Measurements from ENCODE around the gene PLCB1.

DNA sequence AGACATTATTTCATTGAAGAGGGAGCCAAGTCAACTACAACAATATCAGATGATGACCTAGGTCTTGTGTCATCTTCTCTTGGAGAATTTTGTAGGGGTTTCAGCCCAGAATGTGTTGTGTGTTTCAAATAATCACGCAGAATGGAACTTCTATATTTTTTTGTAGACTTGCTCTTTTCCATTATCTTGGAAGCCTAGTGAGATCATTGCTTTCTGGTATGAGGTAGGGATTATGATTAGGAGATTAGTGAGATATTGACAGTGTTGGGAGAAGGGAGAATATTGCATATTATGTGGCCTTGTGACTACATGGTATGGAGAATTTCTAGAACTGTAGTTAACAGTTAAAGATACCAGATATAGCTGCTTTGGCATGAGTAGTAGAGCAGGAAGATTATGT lies 513.3 kb downstream of the PLCB1 start:
- TF ChIP-seq, protein P1, sequence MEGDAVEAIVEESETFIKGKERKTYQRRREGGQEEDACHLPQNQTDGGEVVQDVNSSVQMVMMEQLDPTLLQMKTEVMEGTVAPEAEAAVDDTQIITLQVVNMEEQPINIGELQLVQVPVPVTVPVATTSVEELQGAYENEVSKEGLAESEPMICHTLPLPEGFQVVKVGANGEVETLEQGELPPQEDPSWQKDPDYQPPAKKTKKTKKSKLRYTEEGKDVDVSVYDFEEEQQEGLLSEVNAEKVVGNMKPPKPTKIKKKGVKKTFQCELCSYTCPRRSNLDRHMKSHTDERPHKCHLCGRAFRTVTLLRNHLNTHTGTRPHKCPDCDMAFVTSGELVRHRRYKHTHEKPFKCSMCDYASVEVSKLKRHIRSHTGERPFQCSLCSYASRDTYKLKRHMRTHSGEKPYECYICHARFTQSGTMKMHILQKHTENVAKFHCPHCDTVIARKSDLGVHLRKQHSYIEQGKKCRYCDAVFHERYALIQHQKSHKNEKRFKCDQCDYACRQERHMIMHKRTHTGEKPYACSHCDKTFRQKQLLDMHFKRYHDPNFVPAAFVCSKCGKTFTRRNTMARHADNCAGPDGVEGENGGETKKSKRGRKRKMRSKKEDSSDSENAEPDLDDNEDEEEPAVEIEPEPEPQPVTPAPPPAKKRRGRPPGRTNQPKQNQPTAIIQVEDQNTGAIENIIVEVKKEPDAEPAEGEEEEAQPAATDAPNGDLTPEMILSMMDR (IDR thresholded peaks at IDR 0.05), result no peak
- TF ChIP-seq POLR2A (IDR thresholded peaks at IDR 0.05), result no peak

Measured in uterus (tissue), 2 donors.